ENCODE measurements around the gene CHD1.
"Not testable (repeated sequence)": the region's sequence is repeated elsewhere in the genome, so short reads cannot be mapped to it uniquely, and the experiment has no call there.

DNA sequence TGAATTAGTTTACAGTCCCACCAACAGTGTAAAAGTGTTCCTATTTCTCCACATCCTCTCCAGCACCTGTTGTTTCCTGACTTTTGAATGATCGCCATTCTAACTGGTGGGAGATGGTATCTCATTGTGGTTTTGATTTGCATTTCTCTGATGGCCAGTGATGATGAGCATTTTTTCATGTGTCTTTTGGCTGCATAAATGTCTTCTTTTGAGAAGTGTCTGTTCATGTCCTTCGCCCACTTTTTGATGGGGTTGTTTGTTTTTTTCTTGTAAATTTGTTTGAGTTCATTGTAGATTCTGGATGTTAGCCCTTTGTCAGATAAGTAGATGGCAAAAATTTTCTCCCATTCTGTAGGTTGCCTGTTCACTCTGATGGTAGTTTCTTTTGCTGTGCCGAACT is 27.1 kb upstream of the CHD1 start:
- TF ChIP-seq, protein P1, sequence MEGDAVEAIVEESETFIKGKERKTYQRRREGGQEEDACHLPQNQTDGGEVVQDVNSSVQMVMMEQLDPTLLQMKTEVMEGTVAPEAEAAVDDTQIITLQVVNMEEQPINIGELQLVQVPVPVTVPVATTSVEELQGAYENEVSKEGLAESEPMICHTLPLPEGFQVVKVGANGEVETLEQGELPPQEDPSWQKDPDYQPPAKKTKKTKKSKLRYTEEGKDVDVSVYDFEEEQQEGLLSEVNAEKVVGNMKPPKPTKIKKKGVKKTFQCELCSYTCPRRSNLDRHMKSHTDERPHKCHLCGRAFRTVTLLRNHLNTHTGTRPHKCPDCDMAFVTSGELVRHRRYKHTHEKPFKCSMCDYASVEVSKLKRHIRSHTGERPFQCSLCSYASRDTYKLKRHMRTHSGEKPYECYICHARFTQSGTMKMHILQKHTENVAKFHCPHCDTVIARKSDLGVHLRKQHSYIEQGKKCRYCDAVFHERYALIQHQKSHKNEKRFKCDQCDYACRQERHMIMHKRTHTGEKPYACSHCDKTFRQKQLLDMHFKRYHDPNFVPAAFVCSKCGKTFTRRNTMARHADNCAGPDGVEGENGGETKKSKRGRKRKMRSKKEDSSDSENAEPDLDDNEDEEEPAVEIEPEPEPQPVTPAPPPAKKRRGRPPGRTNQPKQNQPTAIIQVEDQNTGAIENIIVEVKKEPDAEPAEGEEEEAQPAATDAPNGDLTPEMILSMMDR (IDR thresholded peaks at IDR 0.05; ENCODE audit: low read depth, low read length, poor library complexity, severe bottlenecking): not testable (repeated sequence)
- TF ChIP-seq EZH2phosphoT487 (IDR thresholded peaks at IDR 0.05; ENCODE audit: borderline replicate concordance, low read length): not testable (repeated sequence)
